Epithelial cell of esophagus (primary cell): Measurements from ENCODE around the gene TTLL6.
A peak's percentile ranks its signal among the peaks of the same experiment; 100 is the strongest.

Experiments
- DNase-seq: peaks from one replicate; pipeline ENCODE4 v3.0.0; 2010; ENCODE audit warnings: low read depth
- H3K4me3 ChIP-seq: 2 replicates; pipeline ENCODE4 v1.5.1; 2011; ENCODE audit warnings: mild to moderate bottlenecking, low read length, control low read depth
- CTCF ChIP-seq: IDR thresholded peaks from 2 replicates; pipeline ENCODE4 v1.5.1; 2011; ENCODE audit warnings: low read depth, mild to moderate bottlenecking, low read length, control low read depth, inconsistent platforms; ENCODE audit not compliant: insufficient read depth; ENCODE audit errors: missing control alignments

The TTLL6 gene

GRCh38 chr17:48816774-48817590, at the start of gene TTLL6:
TSS of gene TTLL6 (minus strand) at chr17:48817229. CDS start at chr17:48817072, 157 bp downstream.
- no peak for TF ChIP-seq CTCF
- peak; percentile 87 for DNase-seq
- peak within 1 kb of the TSS; percentile 18 for H3K4me3 ChIP-seq

GRCh38 chr17:48860456-48860855, 43.4 kb upstream of the TTLL6 start:
- DNase-seq: no peak
- TF ChIP-seq CTCF: no peak
- H3K4me3 ChIP-seq: no peak overlapping the region

- peak; percentile 24 for TF ChIP-seq CTCF
These were observed 43.0 kb upstream of the TTLL6 start for GRCh38 chr17:48860034-48860433.

GRCh38 chr17:48856122-48856821, 39.2 kb upstream of the TTLL6 start:
- TF ChIP-seq CTCF: no peak
- H3K4me3 ChIP-seq: no peak overlapping the region
- DNase-seq: no peak

More at GRCh38 chr17:48860034-48860433, 43.0 kb upstream of the TTLL6 start:
- no peak overlapping the region for H3K4me3 ChIP-seq
- DNase-seq: no peak

GRCh38 chr17:48854774-48855476, 37.9 kb upstream of the TTLL6 start:
- H3K4me3 ChIP-seq: no peak overlapping the region
- no peak for TF ChIP-seq CTCF
- DNase-seq: no peak

- H3K4me3 ChIP-seq: no peak overlapping the region
- TF ChIP-seq CTCF: no peak
- no peak for DNase-seq
These were observed 33.8 kb upstream of the TTLL6 start for GRCh38 chr17:48850792-48851323.
